ENCODE results near the gene DECR2.

DECR2 gene

GRCh38 chr16:459761-460160, 58.1 kb downstream of the DECR2 start:
- TF ChIP-seq CTCF (conservative IDR thresholded peaks at IDR 0.05) = no peak
- no peak for TF ChIP-seq ZFX (IDR thresholded peaks at IDR 0.05)

GRCh38 chr16:460787-461186, 59.1 kb downstream of the DECR2 start:
- TF ChIP-seq ZFX (IDR thresholded peaks at IDR 0.05) (no peak), CTCF (conservative IDR thresholded peaks at IDR 0.05) (no peak)
- no peak overlapping the region for H3K27ac ChIP-seq

More at GRCh38 chr16:459761-460160, 58.1 kb downstream of the DECR2 start:
- H3K27ac ChIP-seq = no peak overlapping the region

Data from C4-2B (cell line).